HCT116 (cell line): ENCODE results near the gene MMD2. TPM values are rescaled to one million over a fixed set of nuclear protein-coding genes. Genes with fewer than 3 reads are reported as not detected.

ENCODE experiments used
- ATAC-seq: fragments of 200-7000 bp; cut with Tn5 transposase; 2 replicates; pipeline ENCODE4 v1.9.1; 2020; ENCODE audit warnings: mild to moderate bottlenecking, moderate library complexity
- BruUV-seq: library from RNA; stranded (reverse); fragments of 400-500 nt; replicated peaks from 2 replicates; lab custom pipeline; 2021; lab: Mats Ljungman, UMichigan
- CTCF ChIA-PET: fragments of 300-600 bp; sonication (Branson Sonifier 250); formaldehyde crosslinking; loops from one replicate; lab custom pipeline; 2021; ENCODE audit warnings: antibody characterized with exemption; lab: Charles Lee
- POLR2A ChIA-PET: fragments of 300-600, 350-600 bp; sonication (Branson Sonifier 250); formaldehyde crosslinking; loops from one replicate; lab custom pipeline; 2021; ENCODE audit warnings: antibody characterized with exemption; lab: Charles Lee
- RAD21 ChIA-PET, 2 experiments: fragments of 300-600 bp; sonication (Branson Sonifier 250); formaldehyde crosslinking; loops; one replicate each; lab custom pipeline; 2023; ENCODE audit warnings: low total read pairs in 2 of 2; ENCODE audit not compliant: uncharacterized antibody in 2 of 2, unreplicated experiment in 2 of 2, low non-redundant PET in 1 of 2; lab: Charles Lee
- DNase-seq: peaks from one replicate; pipeline ENCODE4 v3.0.0-alpha.2; 2010; ENCODE audit warnings: low read depth, low spot score
- H2AFZ ChIP-seq: fragments of 200-600 bp; shearing (Covaris generic), sonication (generic); 2 replicates; pipeline ENCODE4 v1.6.1; 2017; ENCODE audit warnings: low read depth, mixed run types, mixed read lengths, antibody characterized with exemption, low read length; ENCODE audit not compliant: poor library complexity, severe bottlenecking
- H3K27ac ChIP-seq: 2 replicates; pipeline ENCODE4 v1.5.1; 2012; ENCODE audit warnings: low read depth, low read length
- H3K27me3 ChIP-seq: fragments of 200-600 bp; sonication (generic); 2 replicates; pipeline ENCODE4 v1.6.1; 2016; ENCODE audit warnings: mixed run types, low read length, mixed read lengths; ENCODE audit not compliant: insufficient read depth
- H3K36me3 ChIP-seq, 2 experiments: fragments of 200-500 bp in 1 of 2; fragments of 200-600 bp in 1 of 2; sonication (Bioruptor generic) in 1 of 2; sonication (generic) in 1 of 2; 2 replicates each; pipeline versions ENCODE4 v1.5.1 to v1.6.1; 2014 to 2016; ENCODE audit warnings: low read length in 2 of 2, inconsistent platforms in 1 of 2, mixed read lengths in 1 of 2, mixed run types in 1 of 2; ENCODE audit not compliant: insufficient read depth in 2 of 2, control insufficient read depth in 1 of 2
- H3K4me1 ChIP-seq, 2 experiments: fragments of 200-600 bp in 1 of 2; sonication (generic) in 1 of 2; 2 replicates each; pipeline versions ENCODE4 v1.5.1 to v1.6.1; 2012 to 2017; ENCODE audit warnings: low read length in 2 of 2, inconsistent platforms in 1 of 2, mild to moderate bottlenecking in 1 of 2, mixed read lengths in 1 of 2, mixed run types in 1 of 2, moderate library complexity in 1 of 2; ENCODE audit not compliant: insufficient read depth in 2 of 2, control insufficient read depth in 1 of 2
- H3K4me2 ChIP-seq: fragments of 200-600 bp; sonication (generic); 2 replicates; pipeline ENCODE4 v1.6.1; 2017; ENCODE audit warnings: mixed run types, low read length, mixed read lengths
- H3K4me3 ChIP-seq, 2 experiments: fragments of 200-600 bp in 1 of 2; sonication (generic) in 1 of 2; replicated peaks in 1 of 2; 2 replicates each; pipeline ENCODE4 v1.5.1; 2011 to 2016; ENCODE audit warnings: low read length in 2 of 2, control low read depth in 1 of 2, low read depth in 1 of 2, mild to moderate bottlenecking in 1 of 2, mixed read lengths in 1 of 2, mixed run types in 1 of 2
- H3K79me2 ChIP-seq: fragments of 200-600 bp; sonication (generic); 2 replicates; pipeline ENCODE4 v1.6.1; 2017; ENCODE audit warnings: mild to moderate bottlenecking, mixed run types, low read length, moderate library complexity, mixed read lengths; ENCODE audit not compliant: insufficient read depth
- H3K9ac ChIP-seq: fragments of 200-600 bp; sonication (generic); 2 replicates; pipeline ENCODE4 v1.6.1; 2016; ENCODE audit warnings: low read length, mixed read lengths
- H3K9me2 ChIP-seq: fragments of 200-600 bp; sonication (generic), shearing (Covaris generic); 2 replicates; pipeline ENCODE4 v1.6.1; 2017; ENCODE audit warnings: mixed run types, mild to moderate bottlenecking, moderate library complexity; ENCODE audit not compliant: insufficient read depth
- H3K9me3 ChIP-seq, 2 experiments: fragments of 200-500 bp in 1 of 2; fragments of 200-600 bp in 1 of 2; sonication (Bioruptor generic) in 1 of 2; sonication (generic) in 1 of 2; 2 replicates each; pipeline ENCODE4 v1.6.1; 2014 to 2017; ENCODE audit warnings: low read length in 2 of 2, mixed read lengths in 2 of 2, inconsistent platforms in 1 of 2, low read depth in 1 of 2, mild to moderate bottlenecking in 1 of 2, mixed run types in 1 of 2, moderate library complexity in 1 of 2; ENCODE audit not compliant: control insufficient read depth in 1 of 2, insufficient read depth in 1 of 2
- H4K20me1 ChIP-seq: fragments of 200-600 bp; sonication (generic), shearing (Covaris generic); 2 replicates; pipeline ENCODE4 v1.6.1; 2017; ENCODE audit warnings: mixed run types, mild to moderate bottlenecking, moderate library complexity; ENCODE audit not compliant: insufficient read depth
- ATF3 ChIP-seq: IDR thresholded peaks from 2 replicates; pipeline ENCODE4 v1.6.1; 2012
- CBX3 ChIP-seq: IDR thresholded peaks from 2 replicates; pipeline ENCODE4 v1.6.1; 2012; ENCODE audit warnings: low read depth
- CTCF ChIP-seq, 3 experiments: fragments of 200-600 bp in 1 of 3; sonication (generic) in 1 of 3; IDR thresholded peaks in 2 of 3; conservative IDR thresholded peaks in 1 of 3; 2 replicates each; pipeline ENCODE4 v1.5.1; 2012 to 2017; ENCODE audit warnings: low read depth in 2 of 3, low read length in 2 of 3, antibody characterized with exemption in 1 of 3, borderline replicate concordance in 1 of 3, control low read depth in 1 of 3, mild to moderate bottlenecking in 1 of 3, mixed read lengths in 1 of 3, mixed run types in 1 of 3, moderate library complexity in 1 of 3; ENCODE audit not compliant: insufficient read depth in 1 of 3
- POLR2A ChIP-seq: IDR thresholded peaks from 2 replicates; pipeline ENCODE4 v1.7.0; 2011; ENCODE audit warnings: borderline replicate concordance; ENCODE audit not compliant: insufficient read depth, insufficient read length; ENCODE audit errors: extremely low read depth
- intact Hi-C: fragments of 100-400 bp; cut with micrococcal nuclease; formaldehyde crosslinking; loops from 2 replicates; pipeline ENCODE4 v1.10.0; 2022
- total RNA-seq: library from RNA; stranded (reverse); gene quantifications from one replicate; pipeline ENCODE4 v1.2.1, GENCODE V29; 2021; ENCODE audit not compliant: unreplicated experiment

The MMD2 gene
- total RNA-seq, 1 experiment from 2014 or later, result not detected

GRCh38 chr7:4945949-4946348, 13.0 kb downstream of the MMD2 start:
- TF ChIP-seq ATF3, result no peak
- TF ChIP-seq POLR2A, result no peak
- Histone ChIP-seq H3K9me2 (no peaks in the 10 kb centered on the region), H3K4me2 (no peak overlapping the region), H2AFZ (no peak overlapping the region), H3K9me3 (no peaks in the 10 kb centered on the region), H3K9ac (no peak overlapping the region), H3K79me2 (no peaks in the 10 kb centered on the region), H3K4me3 (no peak overlapping the region), H3K27ac (no peak overlapping the region), H3K36me3 (no peaks in the 10 kb centered on the region), H3K4me1 (no peaks in the 10 kb centered on the region), H3K27me3 (no peaks in the 10 kb centered on the region), H4K20me1 (no peaks in the 10 kb centered on the region)
- ATAC-seq, result no peak
- intact Hi-C loops, result no loop called here
- RAD21 ChIA-PET, result no interaction called here
- no TSS peak for BruUV-seq
- DNase-seq, result no peak
- POLR2A ChIA-PET, result no interaction called here
- CTCF ChIA-PET, result no interaction called here

- Histone ChIP-seq H4K20me1 (no peaks in the 10 kb centered on the region), H3K4me3 (no peak overlapping the region), H2AFZ (no peak overlapping the region), H3K9me3 (no peaks in the 10 kb centered on the region), H3K9ac (no peak overlapping the region), H3K36me3 (no peaks in the 10 kb centered on the region), H3K4me2 (no peak overlapping the region), H3K27me3 (no peaks in the 10 kb centered on the region), H3K9me2 (no peaks in the 10 kb centered on the region), H3K4me1 (no peaks in the 10 kb centered on the region), H3K79me2 (no peaks in the 10 kb centered on the region), H3K27ac (no peak overlapping the region)
- BruUV-seq, result no TSS peak
- ChIA-PET RAD21 (no interaction called here), POLR2A (no interaction called here), CTCF (no interaction called here)
- no peak for TF ChIP-seq CBX3
- DNase-seq (no peak), ATAC-seq (no peak)
- intact Hi-C loops, result no loop called here
Observed at GRCh38 chr7:4944939-4945338, 14.0 kb downstream of the MMD2 start.

GRCh38 chr7:4943297-4943696, 15.7 kb downstream of the MMD2 start:
- Histone ChIP-seq H3K9me3 (no peaks in the 10 kb centered on the region), H4K20me1 (no peaks in the 10 kb centered on the region), H3K9me2 (no peaks in the 10 kb centered on the region), H2AFZ (no peak overlapping the region), H3K36me3 (no peaks in the 10 kb centered on the region), H3K4me2 (no peak overlapping the region), H3K4me1 (no peaks in the 10 kb centered on the region), H3K27me3 (no peaks in the 10 kb centered on the region), H3K4me3 (no peak overlapping the region), H3K9ac (no peak overlapping the region), H3K27ac (no peak overlapping the region), H3K79me2 (no peaks in the 10 kb centered on the region)
- RAD21 ChIA-PET, result no interaction called here
- TF ChIP-seq CTCF (IDR thresholded peaks at IDR 0.05 in 2 of 3, conservative IDR thresholded peaks at IDR 0.05 in 1 of 3; ENCODE audit: borderline replicate concordance in 1 of 3, insufficient read depth in 1 of 3, low read depth in 2 of 3, low read length in 2 of 3), result no peak
- no peak for TF ChIP-seq CBX3
- ATAC-seq (no peak), DNase-seq (no peak)
- POLR2A ChIA-PET, result no interaction called here
- intact Hi-C loops, result no loop called here
- CTCF ChIA-PET, result interaction anchor here (1.5 kb wide), 1 partner anchor 31 kb away, joined by 5 read pairs; no protein-coding TSS in a partner anchor
- BruUV-seq, result no TSS peak
